Measurements from ENCODE around the gene ATP11C. TPM values are rescaled to one million over a fixed set of nuclear protein-coding genes. Genes with fewer than 3 reads are reported as not detected.
"Not testable (repeated sequence)": the region's sequence is repeated elsewhere in the genome, so short reads cannot be mapped to it uniquely, and the experiment has no call there.

The ATP11C gene
- total RNA-seq, 1 donor from 2014 or later: 3.2 TPM

- intact Hi-C loops (cut with micrococcal nuclease): no loop called here
- no peak for DNase-seq
- ATAC-seq: peak; percentile 80
Observed at GRCh38 chrX:139762400-139763183, 170.3 kb downstream of the ATP11C start.

- DNase-seq: no peak
- ATAC-seq: no peak
- intact Hi-C loops (cut with micrococcal nuclease): no loop called here
Observed at GRCh38 chrX:139759637-139760036, 173.2 kb downstream of the ATP11C start.

DNA sequence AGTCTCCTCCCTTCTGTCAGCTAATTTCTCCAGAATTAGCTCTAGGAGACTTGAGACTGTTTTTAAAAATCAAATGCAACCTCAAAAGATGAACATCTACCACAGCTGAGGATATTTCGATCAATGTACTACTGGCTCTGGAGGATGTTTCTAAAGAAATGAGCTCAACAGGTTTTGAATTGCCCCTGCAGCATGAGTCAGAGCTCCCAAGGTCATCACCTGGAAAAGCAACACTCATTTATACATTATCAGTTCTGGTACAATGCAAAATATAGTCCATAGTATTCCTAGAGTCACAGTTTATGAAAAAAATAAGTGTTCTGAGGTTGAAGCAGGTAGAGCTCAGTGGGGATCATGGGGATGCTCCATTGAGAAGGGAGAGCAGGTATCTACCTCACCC is 174.0 kb downstream of the ATP11C start:
- intact Hi-C loops (cut with micrococcal nuclease): no loop called here

GRCh38 chrX:139758250-139758649 is 174.6 kb downstream of the ATP11C start:
- intact Hi-C loops (cut with micrococcal nuclease): no loop called here
- no peak for DNase-seq
- no peak for ATAC-seq

More for the DNA sequence above, 174.0 kb downstream of the ATP11C start:
- ATAC-seq (no peak), DNase-seq (no peak)

- no peak for DNase-seq
- intact Hi-C loops (cut with micrococcal nuclease): no loop called here
- no peak for ATAC-seq
Observed at GRCh38 chrX:139751053-139751452, 181.8 kb downstream of the ATP11C start.

DNA sequence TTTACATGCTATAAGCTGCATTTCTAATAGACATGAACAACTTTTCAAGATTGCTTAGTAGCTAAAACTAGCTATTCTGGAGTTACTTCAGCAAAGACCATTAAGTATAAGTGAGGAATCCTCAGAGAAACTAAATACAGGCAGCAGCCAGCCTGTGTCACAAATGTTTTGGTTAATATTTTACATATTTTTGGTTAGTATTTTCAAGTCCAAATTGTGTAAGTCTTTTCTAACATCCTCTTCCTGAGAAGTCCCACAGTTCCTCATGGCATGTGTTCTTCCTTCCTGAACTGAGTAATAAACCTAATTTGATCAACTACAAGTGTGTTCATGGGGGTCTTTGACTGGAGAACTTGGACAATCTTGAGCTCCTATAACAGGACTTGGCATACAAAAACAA is 182.5 kb downstream of the ATP11C start:
- intact Hi-C loops (cut with micrococcal nuclease): no loop called here
- no peak for DNase-seq
- ATAC-seq: no peak

- DNase-seq (no peak), ATAC-seq (no peak)
- intact Hi-C loops (cut with micrococcal nuclease): no loop called here
Observed at GRCh38 chrX:139739138-139739537, 193.7 kb downstream of the ATP11C start.

DNA sequence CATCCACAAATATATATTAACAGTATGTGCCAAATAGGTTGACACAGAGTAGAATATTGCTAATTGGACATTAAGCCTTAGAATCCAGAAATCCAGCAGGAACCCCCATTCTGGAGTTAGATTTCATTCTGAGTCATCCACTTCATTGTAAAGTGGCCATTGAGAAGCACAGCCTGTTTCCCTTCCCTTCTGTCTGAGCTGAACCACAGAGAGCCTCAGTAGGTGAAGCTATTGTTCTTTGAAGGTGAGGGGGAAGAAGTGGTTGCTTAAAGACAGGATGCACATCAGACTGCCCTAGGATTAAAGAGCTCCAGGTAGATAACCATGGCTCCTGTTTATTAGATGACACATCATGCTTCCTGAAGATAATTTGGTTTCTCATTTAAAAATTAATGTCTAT is 194.3 kb downstream of the ATP11C start:
- DNase-seq (no peak), ATAC-seq (no peak)
- intact Hi-C loops (cut with micrococcal nuclease): no loop called here

DNA sequence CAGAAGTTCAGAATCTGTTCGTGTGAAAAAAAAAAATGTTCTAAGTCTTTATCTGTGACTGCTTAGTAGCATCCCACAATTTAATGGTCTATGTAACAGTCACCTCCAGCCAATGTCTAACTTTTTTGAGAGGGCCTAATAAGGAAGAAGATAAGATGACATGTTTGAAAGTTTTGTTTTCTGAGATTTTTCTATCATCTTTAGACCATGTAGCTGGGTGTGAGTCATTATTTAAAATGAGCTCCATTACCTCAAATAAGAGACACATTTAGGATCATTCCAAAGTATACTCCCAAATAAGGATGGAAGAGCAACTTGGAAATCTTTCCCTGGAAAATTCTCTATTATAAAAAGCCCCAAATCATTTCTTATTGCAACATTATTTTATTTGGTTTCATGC is 196.7 kb downstream of the ATP11C start:
- ATAC-seq (no peak), DNase-seq (no peak)
- intact Hi-C loops (cut with micrococcal nuclease): no loop called here

GRCh38 chrX:139734996-139735395 is 197.9 kb downstream of the ATP11C start:
- no peak for ATAC-seq

DNA sequence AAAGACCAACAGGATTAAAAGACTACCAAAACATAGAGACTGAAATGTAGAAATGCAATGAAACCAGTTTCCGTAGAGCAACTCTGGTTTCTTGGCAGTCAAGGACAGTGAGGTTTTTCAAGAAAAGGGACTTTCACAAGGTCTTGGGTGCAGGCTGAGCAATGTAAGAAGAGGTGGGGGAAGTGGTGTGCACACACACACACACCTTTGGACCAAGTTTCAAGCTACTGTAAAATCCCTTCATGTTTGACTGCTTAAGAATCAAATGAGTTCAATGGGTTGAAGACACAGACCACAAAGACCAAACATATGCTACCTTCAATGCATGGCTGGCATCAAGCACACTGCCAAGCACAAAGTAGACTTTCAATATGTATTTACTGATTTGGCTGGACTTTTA is 207.1 kb downstream of the ATP11C start:
- intact Hi-C loops (cut with micrococcal nuclease): no loop called here
- DNase-seq: no peak
- no peak for ATAC-seq

More at GRCh38 chrX:139734996-139735395, 197.9 kb downstream of the ATP11C start:
- intact Hi-C loops (cut with micrococcal nuclease): no loop called here
- no peak for DNase-seq

GRCh38 chrX:139724626-139725025 is 208.2 kb downstream of the ATP11C start:
- ATAC-seq (no peak), DNase-seq (no peak)
- intact Hi-C loops (cut with micrococcal nuclease): no loop called here

DNA sequence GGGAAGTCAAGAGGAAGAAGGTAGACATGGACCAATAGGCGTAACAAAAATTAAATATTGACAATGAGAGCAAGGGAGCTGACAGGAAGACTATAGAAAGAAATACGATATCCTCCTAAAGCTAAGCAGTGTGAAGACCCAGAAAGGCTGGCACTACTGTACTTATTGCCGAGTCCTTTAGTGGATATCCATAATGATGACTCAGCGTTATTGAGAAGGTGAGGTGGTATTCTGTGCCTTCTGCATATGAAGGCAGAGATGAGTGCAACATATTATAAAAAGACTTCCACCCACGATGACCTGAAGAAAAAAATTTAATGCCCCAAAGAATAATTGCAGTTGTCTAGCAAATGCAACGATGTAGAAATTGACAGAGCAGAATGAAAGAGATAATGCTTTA is 211.9 kb downstream of the ATP11C start:
- intact Hi-C loops (cut with micrococcal nuclease): no loop called here
- DNase-seq (no peak), ATAC-seq (no peak)

DNA sequence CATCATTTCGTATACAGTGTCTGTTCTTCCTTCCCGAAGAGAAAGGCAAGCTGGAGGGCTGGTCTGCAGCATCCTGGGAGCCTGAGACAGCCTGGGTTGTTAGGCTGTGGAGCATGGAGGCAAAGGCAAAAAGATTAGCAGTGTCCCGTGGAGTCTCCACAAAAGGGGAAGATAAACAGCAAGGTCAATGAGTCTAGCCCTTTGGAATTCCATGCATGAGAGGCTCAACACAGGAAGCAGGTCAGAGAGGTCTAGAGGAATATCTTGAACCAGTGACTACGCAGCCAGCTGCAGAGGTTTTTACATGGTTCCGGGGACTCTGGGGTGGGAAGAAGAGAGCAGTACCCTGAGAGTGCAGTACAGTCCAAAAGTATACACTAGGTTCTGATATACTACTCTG is 212.7 kb downstream of the ATP11C start:
- ATAC-seq (no peak), DNase-seq (no peak)
- intact Hi-C loops (cut with micrococcal nuclease): no loop called here

DNA sequence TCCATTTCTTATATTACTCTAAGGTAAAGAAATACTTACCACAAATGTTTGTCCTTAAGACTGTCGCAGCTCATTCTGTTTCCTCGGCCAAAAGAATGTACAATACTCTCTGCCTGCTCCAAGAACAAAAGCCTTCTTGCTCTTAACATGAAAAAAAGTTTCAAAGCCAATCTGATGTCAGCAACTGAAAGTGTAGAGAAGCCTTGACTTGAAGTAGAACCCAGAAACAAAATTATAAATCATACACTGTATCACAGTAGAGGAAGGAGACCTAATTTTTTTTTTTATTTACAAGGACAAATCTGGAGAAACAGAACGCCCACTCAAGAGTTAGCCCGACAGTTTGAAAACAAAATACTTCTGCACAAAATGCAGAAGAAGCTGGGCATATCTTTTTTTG is 224.8 kb downstream of the ATP11C start, which contains the start of gene MCF2:
Gene MCF2, minus strand, starts transcription at position 101 of the 400 bp plus-strand sequence. CDS start 56,423 bp downstream, outside the sequence.
- ATAC-seq (no peak), DNase-seq (no peak)
- intact Hi-C loops (cut with micrococcal nuclease): no loop called here

GRCh38 chrX:139702658-139703057 is 230.2 kb downstream of the ATP11C start:
- intact Hi-C loops (cut with micrococcal nuclease): no loop called here
- ATAC-seq: no peak
- DNase-seq: no peak

DNA sequence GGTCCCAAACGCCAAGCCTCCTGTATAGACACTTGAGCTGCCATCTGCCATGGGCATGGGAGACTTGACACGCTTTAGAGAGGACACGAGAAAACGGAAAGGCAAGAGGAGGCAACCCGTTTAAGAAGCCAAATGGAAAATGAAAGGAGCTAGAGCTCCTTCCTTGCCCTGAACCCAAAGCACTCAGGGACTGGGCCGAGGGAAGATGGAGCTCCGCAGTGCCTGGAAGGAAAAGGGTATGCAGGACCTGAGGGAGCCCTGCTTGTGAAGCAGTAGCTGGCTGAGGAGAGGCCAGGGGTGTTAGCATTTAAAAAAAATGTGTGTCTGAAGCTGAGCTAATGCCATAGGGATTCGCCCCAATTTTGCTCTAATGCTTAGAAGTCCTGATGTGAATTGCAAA is 239.9 kb downstream of the ATP11C start:
- DNase-seq (no peak), ATAC-seq (no peak)
- intact Hi-C loops (cut with micrococcal nuclease): no loop called here

DNA sequence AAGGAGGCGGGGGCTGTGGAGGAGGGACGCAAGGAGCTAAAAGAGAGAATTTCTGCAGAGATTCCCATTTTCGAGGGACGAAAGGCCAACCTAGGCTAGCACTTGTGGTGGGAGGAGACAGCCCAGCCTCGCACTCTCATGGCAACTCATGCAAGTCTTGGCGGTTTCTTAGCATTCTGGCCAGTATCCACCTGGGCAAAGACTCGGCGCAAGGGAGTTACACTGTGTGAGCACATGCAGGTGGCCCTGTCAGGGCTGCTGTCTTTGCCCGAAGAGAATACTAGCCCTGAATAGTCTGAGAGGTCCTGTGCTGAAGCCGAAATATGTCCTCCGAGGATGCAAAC is 240.4 kb downstream of the ATP11C start:
- intact Hi-C loops (cut with micrococcal nuclease): no loop called here
- ATAC-seq: no peak
- DNase-seq: no peak

DNA sequence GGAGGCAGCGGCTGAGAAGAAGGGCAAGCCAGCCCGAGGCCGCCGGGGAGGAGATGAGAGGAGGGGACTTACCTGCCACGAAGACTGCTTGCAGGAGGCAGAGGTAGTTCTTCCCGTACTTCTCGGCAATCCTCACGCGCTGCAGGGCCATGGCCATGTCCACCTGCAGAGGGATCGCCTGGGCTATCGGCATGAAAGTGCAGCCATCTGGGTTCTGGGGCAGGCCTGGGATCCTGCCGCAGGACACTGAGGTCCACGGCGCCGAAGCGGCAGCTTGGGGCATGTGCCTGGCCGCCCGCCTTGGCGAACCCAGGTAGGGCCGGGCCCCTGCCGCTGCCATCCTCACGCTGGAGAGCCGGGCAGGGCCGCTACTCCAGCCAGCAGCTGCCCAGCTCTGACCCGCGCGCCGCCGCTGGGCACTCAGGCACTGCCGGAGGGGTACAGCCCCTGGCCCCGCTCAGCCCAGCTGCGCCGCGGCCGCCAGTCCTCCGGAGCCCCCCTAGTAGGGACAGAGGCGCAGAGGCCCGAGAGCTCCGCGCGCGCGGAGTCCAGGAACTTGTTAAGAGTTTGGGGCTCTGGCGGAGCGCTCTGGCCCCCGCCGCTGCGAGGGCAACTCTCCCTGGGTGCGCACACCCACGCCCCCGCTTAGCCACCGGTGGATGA is 240.9 kb downstream of the ATP11C start:
- DNase-seq (no peak), ATAC-seq (peak; percentile 13)
- intact Hi-C loops (cut with micrococcal nuclease): no loop called here

GRCh38 chrX:139691493-139691842 is 241.4 kb downstream of the ATP11C start:
- peak; percentile 27 for ATAC-seq

DNA sequence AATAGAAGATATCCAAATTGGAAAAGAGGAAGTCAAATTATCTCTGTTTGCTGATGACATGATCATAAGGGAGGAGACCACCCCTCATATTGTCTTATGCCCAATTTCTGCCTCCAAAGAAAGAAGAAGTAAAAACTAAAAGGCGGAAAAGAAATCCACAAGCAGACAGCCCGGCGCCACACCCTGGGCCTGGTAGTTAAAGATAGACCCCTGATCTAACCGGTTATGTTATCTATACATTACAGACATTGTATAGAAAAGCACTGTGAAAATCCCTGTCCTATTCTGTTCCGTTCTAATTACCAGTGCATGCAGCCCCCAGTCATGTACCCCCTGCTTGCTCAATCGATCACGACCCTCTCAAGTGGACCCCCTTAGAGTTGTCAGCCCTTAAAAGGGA is 247.7 kb downstream of the ATP11C start:
- ATAC-seq; intact Hi-C loops (cut with micrococcal nuclease); DNase-seq: not testable (repeated sequence)

More at GRCh38 chrX:139691493-139691842, 241.4 kb downstream of the ATP11C start:
- no peak for DNase-seq
- intact Hi-C loops (cut with micrococcal nuclease): no loop called here

Measured in left ventricle myocardium superior (tissue), 1 donor.